KG1 (cell line): ENCODE measurements around the gene KPTN.

Experiments used
- DNase-seq: peaks from one replicate; lab custom pipeline; 2025; lab: John Stamatoyannopoulos, UW

KPTN gene

DNA sequence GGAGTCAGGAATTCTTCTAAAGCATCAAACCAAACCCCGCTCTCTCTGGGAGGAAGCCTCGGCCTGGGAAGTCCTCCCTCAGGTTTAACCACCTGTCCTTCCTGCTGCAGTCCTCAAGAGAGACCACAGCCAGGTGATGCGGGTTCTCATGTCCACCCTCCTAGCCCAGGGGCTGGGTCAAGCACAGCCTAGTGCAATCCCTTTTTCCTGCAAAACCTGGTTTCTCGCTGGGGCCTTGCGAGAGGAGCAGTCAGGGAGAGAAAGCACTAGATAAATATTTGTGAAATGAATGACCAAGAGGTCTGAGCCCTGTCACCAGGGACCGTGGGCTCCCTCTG lies 14.7 kb downstream of the KPTN start:
- DNase-seq: no peak

DNA sequence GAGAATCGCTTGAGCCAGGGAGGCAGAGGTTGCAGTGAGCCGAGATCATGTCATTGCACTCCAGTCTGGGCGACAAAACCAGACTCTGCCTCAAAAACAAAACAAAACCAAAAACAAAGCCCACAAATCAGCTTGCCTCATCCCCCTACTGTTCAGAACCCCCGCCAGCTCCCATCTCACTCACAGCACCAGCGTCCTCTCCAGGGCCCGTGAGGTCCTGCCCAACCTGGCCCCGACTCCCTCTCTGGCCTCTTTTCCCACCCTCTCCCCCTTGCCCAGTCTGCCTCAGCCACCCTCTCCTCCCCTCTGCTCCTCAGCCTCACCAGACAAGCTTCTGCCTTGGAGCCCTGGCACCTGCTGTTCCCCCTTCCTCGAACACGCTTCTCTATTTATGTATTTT lies 16.1 kb downstream of the KPTN start:
- no peak for DNase-seq

- no peak for DNase-seq
Measured at GRCh38 chr19:47465957-47466356, 18.1 kb downstream of the KPTN start.

DNA sequence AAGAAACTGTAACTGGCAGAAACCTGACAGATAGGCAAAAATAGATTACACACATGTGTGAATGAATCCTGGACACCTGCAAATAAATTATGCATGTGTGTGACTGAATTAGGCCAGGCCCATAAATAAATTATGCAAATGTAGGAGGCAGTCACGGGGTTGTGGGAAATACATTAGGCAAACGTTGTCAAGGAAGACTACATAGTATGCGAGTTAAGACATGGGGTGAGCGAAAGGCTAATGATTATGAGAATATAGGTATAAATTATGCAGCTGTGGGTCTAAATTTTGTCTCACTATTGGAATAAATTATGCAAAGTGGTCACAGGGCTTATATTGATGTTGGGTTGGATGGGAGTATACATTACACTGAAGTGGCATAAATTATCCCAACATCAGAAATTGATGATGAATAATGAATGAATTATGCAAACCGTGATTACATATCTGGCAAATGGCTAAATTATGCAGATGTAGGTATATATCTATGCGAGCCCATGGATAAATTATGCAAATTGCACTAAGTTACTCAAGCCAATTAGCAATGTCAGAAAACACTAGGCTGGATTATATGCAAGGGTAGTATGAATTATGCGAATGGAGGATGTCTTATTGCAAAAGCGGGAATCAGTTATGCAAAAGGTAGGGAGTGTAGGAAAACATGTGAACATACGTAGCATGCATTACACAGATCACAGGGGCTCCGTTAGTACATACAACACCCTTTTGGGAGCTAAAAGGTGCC lies 19.2 kb downstream of the KPTN start:
- DNase-seq: no peak

DNA sequence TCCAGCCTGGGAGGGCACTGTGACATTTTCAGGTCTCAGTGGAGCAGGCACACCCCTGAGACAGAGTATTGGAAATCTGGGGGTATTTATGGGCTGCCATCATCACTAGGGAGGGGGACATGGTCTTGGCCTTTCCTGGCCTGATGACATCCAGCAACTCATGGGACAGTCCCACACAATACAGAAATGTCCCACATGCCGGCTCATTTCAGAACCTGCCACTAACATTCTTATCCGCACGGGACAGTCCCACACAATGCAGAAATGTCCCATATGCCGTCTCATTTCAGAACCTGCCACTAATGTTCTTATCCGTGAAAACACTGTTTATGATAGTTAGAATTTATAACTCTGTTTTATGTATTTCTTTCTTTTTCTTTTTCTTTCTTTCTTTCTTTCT lies 22.1 kb downstream of the KPTN start:
- DNase-seq: no peak

GRCh38 chr19:47459477-47459876 lies 24.5 kb downstream of the KPTN start:
- no peak for DNase-seq

DNA sequence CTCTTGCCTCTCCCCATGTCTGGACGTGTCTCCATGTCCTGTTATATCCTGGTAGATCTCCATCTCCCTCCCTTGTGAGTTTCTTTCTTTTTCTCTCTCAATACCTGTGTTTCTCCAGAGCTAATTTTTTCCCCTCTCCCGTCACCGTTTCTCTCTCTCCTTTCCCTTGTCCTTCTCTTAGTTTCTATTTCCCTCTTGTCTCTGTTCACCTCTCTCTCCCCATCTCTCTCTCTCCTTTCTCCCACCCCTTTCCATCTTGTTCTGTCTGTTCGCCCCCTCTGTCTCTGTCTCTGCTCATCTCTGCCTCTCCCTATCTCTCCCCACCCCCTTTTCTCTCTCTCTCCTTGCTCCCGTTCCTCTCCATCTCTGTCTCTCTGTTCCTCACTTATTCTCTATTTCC lies 25.3 kb downstream of the KPTN start:
- DNase-seq: no peak

DNA sequence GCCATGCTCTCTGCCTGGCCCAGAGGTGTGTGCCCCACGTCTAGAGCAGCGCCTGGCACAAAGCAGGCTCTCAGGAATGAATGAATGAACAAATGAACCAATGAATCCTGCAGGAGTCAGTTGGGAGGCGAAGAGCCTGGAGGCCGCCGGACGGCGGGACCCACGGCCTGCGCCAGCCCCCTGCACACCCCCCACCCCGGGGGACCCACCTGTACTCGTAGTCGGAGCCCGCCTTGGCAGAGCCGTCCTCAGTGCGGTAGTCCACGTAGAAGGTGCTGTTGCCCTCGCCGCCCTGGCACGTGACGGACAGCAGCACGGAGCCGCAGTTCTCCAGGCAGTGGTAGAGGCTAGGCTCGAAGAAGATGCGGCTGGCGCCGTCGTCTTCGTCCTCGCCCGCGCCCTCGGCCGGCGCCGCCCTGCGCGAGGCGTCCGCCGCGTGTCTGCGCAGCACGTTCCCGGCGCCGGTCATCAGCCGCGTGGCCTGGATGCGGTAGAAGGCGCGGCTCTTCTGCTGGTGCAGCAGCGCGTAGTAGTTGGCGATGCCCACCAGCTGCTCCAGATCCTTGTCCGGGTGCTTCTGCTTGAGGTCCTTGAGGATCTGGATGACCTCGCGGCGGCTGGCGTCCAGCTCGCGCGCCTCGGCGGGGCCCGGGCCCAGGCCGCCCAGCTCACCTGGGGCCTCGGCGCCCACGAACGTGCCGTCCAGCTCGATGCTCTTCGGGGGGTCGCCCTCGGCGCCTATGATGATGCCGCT lies 27.1 kb downstream of the KPTN start:
- no peak for DNase-seq

- DNase-seq: no peak
Measured at GRCh38 chr19:47450478-47450877, 33.5 kb downstream of the KPTN start.

DNA sequence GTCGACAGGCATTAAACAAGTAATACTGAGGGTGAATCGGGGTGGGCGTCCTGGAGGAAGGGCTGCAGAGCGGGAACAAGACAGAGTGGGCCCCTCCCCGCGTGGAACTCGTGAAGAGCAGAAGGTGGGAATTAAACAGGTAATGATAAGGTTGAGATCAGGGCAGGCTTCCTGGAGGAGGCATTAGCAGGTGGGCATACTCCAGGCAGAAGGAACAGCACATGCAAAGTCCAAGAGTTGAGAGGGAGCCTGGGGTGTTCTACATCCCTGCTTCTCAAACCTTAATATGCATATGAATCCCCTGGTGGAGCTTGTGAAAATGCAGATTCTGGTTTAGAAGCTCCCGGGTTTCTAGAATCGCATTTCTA lies 35.7 kb downstream of the KPTN start:
- no peak for DNase-seq

DNA sequence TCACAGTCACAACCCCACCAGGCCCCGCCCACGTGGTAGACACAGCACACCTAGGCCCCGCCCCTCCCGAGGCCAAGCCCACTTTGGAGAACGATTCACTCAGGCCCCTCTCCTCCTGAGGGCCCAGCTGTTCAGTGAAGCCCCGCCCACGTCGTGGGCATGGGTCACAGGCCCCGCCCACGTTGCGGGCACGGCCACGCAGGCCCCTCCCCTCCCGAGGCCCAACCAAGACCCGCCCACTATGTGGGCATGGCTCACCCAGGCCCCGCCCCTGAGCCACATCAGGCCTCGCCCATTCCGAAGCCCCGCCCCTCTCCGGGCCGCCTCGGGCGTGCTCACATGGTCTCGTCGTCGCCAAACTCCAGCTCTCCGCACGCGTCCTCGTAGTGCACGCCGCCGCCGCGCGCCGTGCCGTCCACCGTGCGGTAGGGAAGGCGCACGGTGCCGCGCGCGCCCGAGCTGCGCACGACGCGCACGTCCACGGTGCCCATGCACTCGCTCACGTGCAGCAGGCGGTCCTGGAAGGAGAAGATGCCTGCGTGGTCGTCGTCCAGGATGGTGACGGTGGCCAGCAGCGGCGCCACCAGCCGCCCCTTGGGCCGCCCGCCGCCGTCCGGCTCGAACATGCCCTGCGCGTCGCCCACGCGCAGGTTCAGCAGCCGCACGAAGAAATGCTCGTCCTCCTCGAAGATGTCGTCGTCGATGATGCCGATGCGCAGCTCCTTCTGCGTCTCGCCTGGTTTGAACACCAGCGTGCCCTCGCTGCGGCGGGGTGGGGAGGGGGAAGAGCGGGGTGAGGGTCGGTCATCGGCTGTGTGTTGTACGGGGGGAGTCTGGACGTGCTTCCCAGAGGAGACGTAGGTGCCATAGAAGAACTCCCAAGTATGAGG lies 36.3 kb downstream of the KPTN start:
- no peak for DNase-seq

DNA sequence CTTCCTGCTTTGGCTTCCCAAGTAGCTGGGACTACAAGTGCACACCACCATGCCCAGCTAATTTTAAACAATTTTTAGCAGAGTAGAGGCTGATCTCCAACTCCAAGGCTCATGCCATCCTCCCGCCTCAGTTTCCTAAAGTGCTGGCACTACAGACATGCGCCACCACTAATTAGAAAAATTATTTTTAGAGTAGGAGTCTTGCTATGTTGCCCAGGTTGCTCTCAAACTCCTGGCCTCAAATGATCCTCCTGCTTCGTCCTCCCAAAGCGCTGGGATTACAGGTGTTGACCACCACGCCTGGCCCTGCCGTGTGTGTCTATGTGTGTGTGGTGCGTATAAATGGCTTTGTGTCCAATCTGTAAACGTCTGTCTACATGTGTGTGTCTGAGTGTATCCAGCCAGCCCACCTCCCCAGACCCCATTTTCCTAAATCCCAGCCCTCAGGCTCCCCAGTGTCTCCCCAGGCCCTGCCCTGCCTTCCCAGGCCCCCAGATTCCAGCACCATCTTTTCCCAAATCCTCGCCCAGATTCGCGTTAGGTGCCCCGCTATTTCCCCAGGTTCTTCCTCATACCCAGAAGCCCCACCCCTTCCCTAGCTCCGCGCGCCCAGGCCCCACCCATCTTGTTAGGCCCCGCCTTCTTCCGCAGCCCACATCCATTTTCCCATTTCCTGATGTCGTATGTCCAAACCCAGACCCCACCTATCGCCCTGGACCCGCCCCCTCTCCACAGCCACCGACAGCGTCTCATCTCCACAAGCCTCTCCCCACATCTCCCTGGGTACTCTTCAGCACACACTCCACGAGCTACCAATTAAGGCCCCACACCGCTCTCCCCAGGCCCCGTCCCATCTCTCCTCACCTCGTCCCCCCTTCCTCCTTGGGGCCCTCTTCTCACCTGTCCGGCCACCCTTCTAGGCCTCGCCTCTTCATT lies 37.2 kb downstream of the KPTN start:
- DNase-seq: no peak

DNA sequence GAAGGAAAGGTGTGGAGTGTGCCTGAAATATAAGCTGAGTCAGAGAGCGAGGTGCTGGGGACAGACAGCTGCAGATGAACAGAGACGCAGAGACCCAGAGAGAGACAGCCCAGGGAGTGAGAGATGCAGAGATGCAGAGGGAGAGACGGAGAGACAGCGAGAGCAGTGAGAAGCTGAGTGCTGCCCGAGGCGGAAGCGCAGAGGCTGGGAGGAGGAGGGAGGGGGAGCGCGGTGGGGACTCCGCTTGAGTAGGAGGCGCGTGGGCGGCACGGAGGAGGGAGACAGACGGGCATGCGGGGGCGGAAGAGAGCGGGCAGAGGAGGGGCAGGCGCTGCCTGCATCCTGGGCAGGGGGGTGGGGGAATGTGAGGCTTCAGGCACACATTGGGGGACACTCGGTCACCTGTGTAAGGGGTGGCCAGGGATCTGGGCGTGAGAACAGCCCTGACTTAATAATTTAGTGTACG lies 38.0 kb downstream of the KPTN start:
- no peak for DNase-seq

GRCh38 chr19:47445527-47445926 lies 38.5 kb downstream of the KPTN start:
- DNase-seq: no peak

DNA sequence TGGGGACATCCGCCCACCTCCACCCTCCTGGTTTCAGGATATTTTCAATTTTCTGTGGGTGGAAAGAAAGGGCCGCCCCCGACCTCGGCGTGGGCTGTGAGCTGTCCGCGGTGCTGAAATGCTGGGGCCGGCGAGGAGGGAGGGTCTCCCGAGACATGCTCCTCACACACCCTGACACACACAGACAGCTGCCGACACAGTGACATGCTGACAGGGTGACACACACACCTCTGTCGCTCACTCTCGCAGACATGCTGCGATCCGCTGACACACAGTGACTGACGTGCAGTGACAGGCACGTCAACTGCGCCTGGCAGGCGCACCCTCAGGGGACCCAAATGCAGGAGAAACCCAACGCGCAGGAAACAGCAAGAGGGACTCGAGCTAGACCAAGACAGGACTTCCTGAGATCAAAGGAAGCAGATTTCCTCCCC lies 39.6 kb downstream of the KPTN start:
- DNase-seq: no peak

DNA sequence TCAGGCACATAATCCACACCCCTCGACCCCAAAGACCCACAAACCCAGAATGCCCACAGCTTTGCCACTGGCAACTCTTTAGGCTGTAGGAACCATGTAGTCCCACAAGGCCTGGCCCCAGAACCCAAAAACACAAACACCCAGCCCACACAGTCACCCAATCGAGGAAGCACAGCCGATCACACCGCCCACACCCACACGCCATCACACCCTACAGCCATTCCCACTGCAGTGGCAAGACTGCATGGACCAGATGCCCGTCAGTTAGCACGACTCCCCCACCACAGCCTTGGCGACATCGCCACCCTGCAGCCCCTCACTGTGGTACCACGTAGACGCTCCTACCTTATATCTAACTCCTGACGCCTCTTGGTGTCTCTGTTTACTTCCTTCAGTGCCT lies 40.7 kb downstream of the KPTN start:
- no peak for DNase-seq

GRCh38 chr19:47438793-47439220 lies 45.2 kb downstream of the KPTN start:
- DNase-seq: no peak

DNA sequence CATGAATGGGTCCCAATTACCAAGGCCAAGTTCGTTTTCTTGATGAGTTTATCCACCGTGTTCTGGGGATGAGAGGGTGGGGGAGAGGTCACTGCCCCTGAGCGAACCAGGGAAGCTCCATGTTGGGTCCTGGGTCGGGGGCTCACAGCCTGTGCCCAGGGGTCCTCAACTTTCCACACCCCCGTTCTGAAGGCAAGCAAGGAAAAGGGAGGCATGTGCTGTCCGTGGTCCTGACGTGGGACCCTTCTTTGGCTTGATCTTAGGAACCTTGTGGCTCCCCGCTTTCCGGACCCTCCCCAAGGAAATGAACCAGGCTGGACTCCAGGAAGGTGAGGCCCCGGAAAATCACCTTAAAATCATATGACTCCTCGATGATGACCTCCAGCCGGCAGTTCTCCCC lies 46.5 kb downstream of the KPTN start:
- DNase-seq: no peak

GRCh38 chr19:47436712-47437401 lies 47.2 kb downstream of the KPTN start:
- peak; percentile 53 for DNase-seq

DNA sequence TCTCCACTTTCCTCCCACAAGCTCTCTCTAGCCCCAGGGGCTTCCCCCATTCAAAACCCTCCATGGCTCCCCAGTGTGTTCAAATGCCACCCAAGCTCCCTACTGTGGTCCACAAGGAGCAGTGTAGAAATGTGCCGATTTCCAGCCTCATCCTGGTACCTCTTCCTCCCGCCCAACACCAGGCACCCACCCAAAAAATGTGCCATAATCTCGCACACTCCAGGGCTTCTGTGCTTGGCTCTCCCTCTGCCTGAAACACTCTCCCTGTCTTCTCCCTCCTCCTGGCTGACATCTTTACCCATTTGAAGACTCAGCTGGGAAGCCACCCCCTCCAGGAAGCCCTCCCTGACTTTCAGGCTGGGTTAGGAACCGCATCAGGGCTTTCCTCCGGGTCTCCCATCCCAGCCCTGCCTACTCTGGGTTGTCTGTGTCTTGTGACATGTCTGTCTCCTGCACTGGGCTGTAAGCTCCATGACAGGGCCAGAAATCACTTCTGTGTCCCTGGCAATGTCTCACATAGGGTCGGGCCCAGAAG lies 48.1 kb downstream of the KPTN start:
- DNase-seq: no peak

- no peak for DNase-seq
Measured at GRCh38 chr19:47435196-47435595, 48.8 kb downstream of the KPTN start.
